Left ventricle myocardium inferior (tissue), 1 donor: ENCODE results near the gene ITPRID2. TPM values are rescaled to one million over a fixed set of nuclear protein-coding genes. Genes with fewer than 3 reads are reported as not detected.
A peak's percentile ranks its signal among the peaks of the same experiment; 100 is the strongest.
"Not testable (repeated sequence)": the region's sequence is repeated elsewhere in the genome, so short reads cannot be mapped to it uniquely, and the experiment has no call there.

Experiments
- DNase-seq: peaks from one replicate; pipeline ENCODE4 v3.0.0-alpha.2; 2020
- H3K27ac ChIP-seq: fragments of 200-600 bp; replicated peaks from 2 replicates; pipeline ENCODE4 v1.8.0; 2021
- H3K27me3 ChIP-seq: fragments of 200-600 bp; 2 replicates; pipeline ENCODE4 v1.8.0; 2021; ENCODE audit warnings: low read depth
- H3K36me3 ChIP-seq: fragments of 200-600 bp; 2 replicates; pipeline ENCODE4 v1.8.0; 2021
- H3K4me1 ChIP-seq: fragments of 200-600 bp; 2 replicates; pipeline ENCODE4 v1.8.0; 2021
- H3K4me3 ChIP-seq: fragments of 200-600 bp; 2 replicates; pipeline ENCODE4 v1.8.0; 2021; ENCODE audit warnings: mild to moderate bottlenecking, moderate library complexity
- H3K9me3 ChIP-seq: fragments of 200-600 bp; replicated peaks from 2 replicates; pipeline ENCODE4 v1.8.0; 2021
- intact Hi-C: fragments of 100-400 bp; cut with micrococcal nuclease; formaldehyde crosslinking; loops from one replicate; pipeline ENCODE4 v1.11.0; 2022
- total RNA-seq: library from RNA; stranded (reverse); fragmentation: NEBNext Ultra II Directional; extraction: Animal tissue kit (Norgen Biotek cat#: 25700); gene quantifications from one replicate; pipeline ENCODE4 v1.2.1, GENCODE V29; 2021
- TF ChIP-seq, protein P1 (sequence below): fragments of 200-600 bp; IDR thresholded peaks from 2 replicates; pipeline ENCODE4 v1.8.0; 2021; ENCODE audit warnings: antibody characterized with exemption, mild to moderate bottlenecking, borderline replicate concordance
- donor health status: DM: no; HTN: yes; CAD: no; lungs with severe emphysema.

Gene ITPRID2
- total RNA-seq, 1 donor from 2014 or later = 76.0 TPM

DNA sequence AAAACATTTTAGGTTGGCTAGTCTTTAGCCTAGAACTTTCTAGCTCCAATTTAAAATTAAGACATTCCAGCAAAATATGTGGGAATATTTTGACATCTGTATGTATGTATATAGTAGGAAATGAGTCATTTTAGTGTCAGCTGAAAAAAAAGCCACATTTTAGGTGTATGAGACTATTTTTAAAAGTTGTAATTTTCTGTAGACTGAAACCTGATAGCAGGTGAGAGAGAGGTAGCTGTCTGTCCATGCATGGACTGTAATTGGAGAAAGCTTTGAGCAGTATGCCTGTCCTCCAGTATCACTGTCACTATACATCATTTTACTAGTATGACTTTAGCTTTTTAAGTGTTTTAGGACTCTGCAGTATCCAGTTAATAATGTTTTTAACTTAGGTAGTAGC, 68.0 kb downstream of the ITPRID2 start:
- TF ChIP-seq, protein P1, sequence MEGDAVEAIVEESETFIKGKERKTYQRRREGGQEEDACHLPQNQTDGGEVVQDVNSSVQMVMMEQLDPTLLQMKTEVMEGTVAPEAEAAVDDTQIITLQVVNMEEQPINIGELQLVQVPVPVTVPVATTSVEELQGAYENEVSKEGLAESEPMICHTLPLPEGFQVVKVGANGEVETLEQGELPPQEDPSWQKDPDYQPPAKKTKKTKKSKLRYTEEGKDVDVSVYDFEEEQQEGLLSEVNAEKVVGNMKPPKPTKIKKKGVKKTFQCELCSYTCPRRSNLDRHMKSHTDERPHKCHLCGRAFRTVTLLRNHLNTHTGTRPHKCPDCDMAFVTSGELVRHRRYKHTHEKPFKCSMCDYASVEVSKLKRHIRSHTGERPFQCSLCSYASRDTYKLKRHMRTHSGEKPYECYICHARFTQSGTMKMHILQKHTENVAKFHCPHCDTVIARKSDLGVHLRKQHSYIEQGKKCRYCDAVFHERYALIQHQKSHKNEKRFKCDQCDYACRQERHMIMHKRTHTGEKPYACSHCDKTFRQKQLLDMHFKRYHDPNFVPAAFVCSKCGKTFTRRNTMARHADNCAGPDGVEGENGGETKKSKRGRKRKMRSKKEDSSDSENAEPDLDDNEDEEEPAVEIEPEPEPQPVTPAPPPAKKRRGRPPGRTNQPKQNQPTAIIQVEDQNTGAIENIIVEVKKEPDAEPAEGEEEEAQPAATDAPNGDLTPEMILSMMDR = no peak
- no peak for DNase-seq
- Histone ChIP-seq H3K4me1 (no peaks in the 10 kb centered on the region), H3K27me3 (no peaks in the 10 kb centered on the region), H3K36me3 (no peaks in the 10 kb centered on the region), H3K9me3 (peaks cover 7% of the 10 kb centered on the region), H3K4me3 (no peak overlapping the region), H3K27ac (no peak overlapping the region)
- intact Hi-C loops = loop anchor here (10.0 kb wide), 1 partner anchor 215 kb away; no protein-coding TSS in a partner anchor

DNA sequence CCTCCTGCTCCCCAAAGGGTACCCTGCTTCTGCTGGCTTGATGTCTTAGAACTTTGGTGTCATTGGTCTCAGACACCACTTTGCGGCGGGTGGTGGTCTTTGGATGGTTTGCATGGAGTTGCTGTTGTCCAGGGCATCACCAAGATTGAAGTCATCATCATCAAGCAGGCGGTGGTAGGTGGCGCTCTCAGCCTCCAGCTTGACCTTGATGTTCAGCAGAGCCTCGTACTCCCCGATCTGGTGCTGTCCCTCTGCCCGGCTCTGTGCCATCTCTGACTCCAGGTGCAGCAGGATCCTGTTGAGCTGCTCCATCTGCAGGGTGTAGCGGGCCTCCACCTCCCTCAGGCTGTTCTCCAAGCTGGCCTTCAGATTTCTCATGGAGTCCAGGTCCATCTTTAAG, 69.6 kb downstream of the ITPRID2 start:
- intact Hi-C loops, H3K36me3 ChIP-seq, H3K4me3 ChIP-seq, H3K27me3 ChIP-seq, H3K4me1 ChIP-seq, H3K27ac ChIP-seq, DNase-seq: not testable (repeated sequence)
- H3K9me3 ChIP-seq = peaks cover 19% of the 10 kb centered on the region

DNA sequence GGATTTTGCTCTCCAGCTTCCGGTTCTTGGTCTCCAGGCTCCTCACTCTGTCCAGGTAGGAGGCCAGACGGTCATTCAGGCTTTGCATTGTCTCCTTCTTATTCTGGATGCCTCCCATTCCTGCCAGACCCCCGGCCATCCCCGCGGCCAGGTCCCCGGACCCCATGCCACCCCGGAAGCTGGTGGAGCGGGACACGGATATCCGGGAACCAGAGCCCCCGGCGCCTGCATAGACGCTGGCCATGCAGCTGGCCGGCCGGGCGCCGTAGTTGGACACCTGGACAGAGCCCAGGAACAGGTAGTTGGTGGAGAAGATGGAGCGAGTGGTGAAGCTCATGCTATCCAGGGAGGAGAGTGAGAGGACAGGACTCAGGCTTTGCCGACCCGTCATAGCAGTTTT, 70.6 kb downstream of the ITPRID2 start:
- TF ChIP-seq, protein P1 = no peak
- Histone ChIP-seq H3K36me3 (no peaks in the 10 kb centered on the region), H3K27me3 (no peaks in the 10 kb centered on the region), H3K4me3 (no peak overlapping the region), H3K9me3 (peaks cover 24% of the 10 kb centered on the region), H3K4me1 (no peaks in the 10 kb centered on the region), H3K27ac (no peak overlapping the region)
- no peak for DNase-seq
- intact Hi-C loops = no loop called here

DNA sequence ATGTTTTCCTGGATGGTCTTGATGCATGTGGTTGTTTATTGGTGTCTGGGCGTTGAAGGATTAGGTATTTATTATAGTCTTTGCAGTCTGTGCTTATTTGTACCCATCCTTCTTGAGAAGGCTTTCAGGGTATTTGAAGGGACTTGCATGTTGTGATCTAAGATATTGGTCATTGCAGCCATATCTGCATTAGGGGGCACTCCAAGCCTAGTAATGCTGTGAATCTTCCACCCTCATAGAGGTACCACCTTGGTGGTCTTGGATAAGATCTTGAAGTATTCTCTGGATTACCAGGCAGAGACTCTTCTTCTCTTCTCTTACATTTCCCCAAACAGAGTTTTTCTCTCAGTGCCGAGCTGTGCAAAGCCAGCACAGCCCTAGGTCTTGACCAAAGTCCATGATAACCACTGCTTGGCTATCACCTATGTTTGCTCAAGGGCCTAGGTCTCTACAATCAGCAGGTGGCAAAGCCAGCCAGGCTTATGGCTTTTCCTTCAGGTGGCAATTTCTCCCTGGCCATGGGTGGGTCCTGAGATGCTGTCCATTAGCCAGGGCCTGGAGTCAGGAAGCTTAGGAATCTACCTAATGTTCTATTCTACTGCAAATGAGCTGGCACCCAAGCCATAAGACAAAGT, 78.7 kb downstream of the ITPRID2 start:
- no peaks in the 10 kb centered on the region for H3K27me3 ChIP-seq
- TF ChIP-seq, protein P1 = peak; percentile 23
- intact Hi-C loops = loop anchor here (10.0 kb wide), 1 partner anchor 105 kb away; no protein-coding TSS in a partner anchor
- H3K4me1 ChIP-seq = no peaks in the 10 kb centered on the region
- H3K4me3 ChIP-seq = no peak overlapping the region
- no peak for DNase-seq
- no peaks in the 10 kb centered on the region for H3K36me3 ChIP-seq
- H3K27ac ChIP-seq = no peak overlapping the region
- H3K9me3 ChIP-seq = peaks cover 14% of the 10 kb centered on the region

DNA sequence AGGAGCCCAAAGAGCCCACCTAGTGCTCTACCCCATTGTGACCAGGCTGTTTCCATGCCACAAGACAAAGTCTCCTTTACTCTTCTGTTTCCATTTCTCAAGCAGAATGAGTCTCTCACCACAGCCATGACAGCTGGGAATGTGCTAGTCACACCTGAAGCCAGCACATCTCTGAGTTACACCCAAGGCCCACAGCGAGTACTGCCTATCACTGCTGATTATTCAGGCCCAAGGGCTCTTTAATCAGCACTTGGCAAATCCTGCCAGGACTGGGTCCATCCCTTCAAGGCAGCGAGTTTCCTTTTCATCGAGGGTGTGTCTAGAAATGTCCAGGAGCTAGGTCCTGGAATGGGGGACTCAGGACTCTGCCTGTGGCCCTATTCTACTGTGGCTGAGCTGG, 79.5 kb downstream of the ITPRID2 start:
- Histone ChIP-seq H3K27ac (no peak overlapping the region), H3K4me3 (no peak overlapping the region), H3K4me1 (no peaks in the 10 kb centered on the region), H3K9me3 (peaks cover 7% of the 10 kb centered on the region), H3K36me3 (no peaks in the 10 kb centered on the region), H3K27me3 (no peaks in the 10 kb centered on the region)
- no peak for DNase-seq
- intact Hi-C loops = loop anchor here (10.0 kb wide), 1 partner anchor 104 kb away; no protein-coding TSS in a partner anchor
- TF ChIP-seq, protein P1 = no peak

DNA sequence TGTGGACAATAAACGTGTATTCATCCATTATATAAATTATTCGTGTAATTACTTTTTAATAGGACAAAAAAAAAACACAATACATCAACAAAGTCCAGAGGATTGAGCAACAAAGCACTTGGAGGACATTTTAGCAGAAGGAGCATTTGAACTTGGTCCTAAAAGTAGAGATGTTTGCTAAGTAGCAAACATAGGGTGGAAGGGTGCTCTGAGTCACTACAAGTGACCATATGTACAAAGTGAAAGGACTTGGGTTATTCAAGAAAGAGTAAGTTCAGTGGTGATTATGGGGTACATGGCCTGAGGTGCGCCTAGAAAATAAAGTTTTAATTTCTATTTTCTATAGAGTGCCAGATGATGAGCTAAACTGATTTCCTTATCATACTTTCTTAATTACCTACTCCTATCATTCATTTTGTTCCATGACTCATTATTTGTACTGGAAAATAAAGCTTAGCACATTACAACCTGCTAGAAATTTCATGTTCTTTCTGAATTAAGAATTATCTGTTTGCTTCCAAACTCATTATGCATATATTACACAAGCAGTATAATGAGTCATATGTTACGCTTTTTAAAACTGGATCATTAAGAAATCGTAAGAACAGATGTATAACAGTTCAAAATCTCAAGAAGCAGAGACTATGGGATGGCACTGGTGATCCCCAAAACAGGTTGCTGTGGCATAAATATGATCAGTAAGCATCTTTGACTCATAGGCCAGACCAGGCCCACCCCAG, 81.1 kb downstream of the ITPRID2 start:
- intact Hi-C loops = loop anchor here (10.0 kb wide), 1 partner anchor 102 kb away; no protein-coding TSS in a partner anchor
- Histone ChIP-seq H3K27me3 (no peaks in the 10 kb centered on the region), H3K36me3 (no peaks in the 10 kb centered on the region), H3K9me3 (no peaks in the 10 kb centered on the region), H3K4me3 (no peak overlapping the region), H3K4me1 (no peaks in the 10 kb centered on the region), H3K27ac (no peak overlapping the region)
- TF ChIP-seq, protein P1 = no peak
- DNase-seq = no peak
